SK-N-SH treated with all-trans-retinoic acid at 6 μM for 48 hours (cell line): Measurements from ENCODE around the gene ATRN.

ENCODE experiments used
- ATAC-seq: fragments of 200-7000 bp; cut with Tn5 transposase; 3 replicates; pipeline ENCODE4 v1.9.1; 2020; ENCODE audit warnings: mild to moderate bottlenecking, moderate library complexity
- BACH2 ChIP-seq: fragments of 250-450 bp; sonication (Bioruptor Pico); IDR thresholded peaks from 2 replicates; pipeline ENCODE4 v1.9.0; 2021; ENCODE audit warnings: mild to moderate bottlenecking, borderline replicate concordance
- CSDC2 ChIP-seq: fragments of 250-450 bp; sonication (Bioruptor Pico); IDR thresholded peaks from 2 replicates; pipeline ENCODE4 v1.5.0; 2020; ENCODE audit warnings: mild to moderate bottlenecking, moderate library complexity
- ESRRG ChIP-seq: fragments of 250-450 bp; sonication (Bioruptor Pico); IDR thresholded peaks from 2 replicates; pipeline ENCODE4 v1.6.1; 2021; ENCODE audit warnings: mild to moderate bottlenecking
- GLIS3 ChIP-seq: fragments of 250-450 bp; sonication (Bioruptor Pico); IDR thresholded peaks from 2 replicates; pipeline ENCODE4 v1.5.0; 2020; ENCODE audit warnings: mild to moderate bottlenecking, moderate library complexity
- OSR1 ChIP-seq: fragments of 250-450 bp; sonication (Bioruptor Pico); IDR thresholded peaks from 2 replicates; pipeline ENCODE4 v1.8.0; 2022; ENCODE audit warnings: moderate library complexity, mild to moderate bottlenecking, inconsistent platforms
- PPARA ChIP-seq: fragments of 250-450 bp; sonication (Bioruptor Pico); IDR thresholded peaks from 2 replicates; pipeline ENCODE4 v1.5.0; 2020; ENCODE audit warnings: mild to moderate bottlenecking, borderline replicate concordance
- RARB ChIP-seq: fragments of 250-450 bp; sonication (Bioruptor Pico); IDR thresholded peaks from 2 replicates; pipeline ENCODE4 v1.8.0; 2021; ENCODE audit warnings: mild to moderate bottlenecking, moderate library complexity
- SNAI2 ChIP-seq: fragments of 250-450 bp; sonication (Bioruptor Pico); IDR thresholded peaks from 2 replicates; pipeline ENCODE4 v1.5.0; 2020; ENCODE audit warnings: mild to moderate bottlenecking, moderate library complexity
- TCF4 ChIP-seq: fragments of 250-450 bp; sonication (Bioruptor Pico); IDR thresholded peaks from 2 replicates; pipeline ENCODE4 v1.8.0; 2021; ENCODE audit warnings: mild to moderate bottlenecking, moderate library complexity, borderline replicate concordance
- TOX ChIP-seq: fragments of 250-450 bp; sonication (Bioruptor Pico); IDR thresholded peaks from 2 replicates; pipeline ENCODE4 v1.8.0; 2021; ENCODE audit warnings: mild to moderate bottlenecking, moderate library complexity, borderline replicate concordance
- ZFP3 ChIP-seq: fragments of 250-450 bp; sonication (Bioruptor Pico); IDR thresholded peaks from 2 replicates; pipeline ENCODE4 v1.5.0; 2020; ENCODE audit warnings: mild to moderate bottlenecking, moderate library complexity
- ZFP30 ChIP-seq: fragments of 450-650 bp; formaldehyde crosslinking; IDR thresholded peaks from 2 replicates; pipeline ENCODE4 v1.5.0; 2022; ENCODE audit warnings: mild to moderate bottlenecking, moderate library complexity
- ZNF565 ChIP-seq: fragments of 450-650 bp; formaldehyde crosslinking; conservative IDR thresholded peaks from 2 replicates; pipeline ENCODE4 v1.5.0; 2020; ENCODE audit warnings: low read depth, mild to moderate bottlenecking, moderate library complexity
- ZNF70 ChIP-seq: fragments of 450-650 bp; formaldehyde crosslinking; IDR thresholded peaks from 2 replicates; pipeline ENCODE4 v1.5.0; 2020; ENCODE audit warnings: mild to moderate bottlenecking, moderate library complexity
- TF ChIP-seq, protein P1 (sequence below): fragments of 250-450 bp; sonication (Bioruptor Pico); IDR thresholded peaks from 2 replicates; pipeline ENCODE4 v1.5.1; 2021; ENCODE audit warnings: mild to moderate bottlenecking, moderate library complexity
- TF ChIP-seq, protein P2 (sequence below): fragments of 250-450 bp; sonication (Bioruptor Pico); IDR thresholded peaks from 2 replicates; pipeline ENCODE4 v1.8.0; 2020; ENCODE audit warnings: mild to moderate bottlenecking, moderate library complexity, borderline replicate concordance
- TF ChIP-seq, protein P3 (sequence below): fragments of 250-450 bp; sonication (Bioruptor Pico); IDR thresholded peaks from 2 replicates; pipeline ENCODE4 v1.5.1; 2020; ENCODE audit warnings: low read depth, mild to moderate bottlenecking, moderate library complexity
- TF ChIP-seq, protein P4 (sequence below): fragments of 250-450 bp; sonication (Bioruptor Pico); IDR thresholded peaks from 2 replicates; pipeline ENCODE4 v1.5.0; 2020; ENCODE audit warnings: mild to moderate bottlenecking, moderate library complexity
- TF ChIP-seq, protein P5 (sequence below): fragments of 250-450 bp; sonication (Bioruptor Pico); IDR thresholded peaks from 2 replicates; pipeline ENCODE4 v1.8.0; 2021; ENCODE audit warnings: low read depth, mild to moderate bottlenecking, moderate library complexity, borderline replicate concordance

ATRN gene

DNA sequence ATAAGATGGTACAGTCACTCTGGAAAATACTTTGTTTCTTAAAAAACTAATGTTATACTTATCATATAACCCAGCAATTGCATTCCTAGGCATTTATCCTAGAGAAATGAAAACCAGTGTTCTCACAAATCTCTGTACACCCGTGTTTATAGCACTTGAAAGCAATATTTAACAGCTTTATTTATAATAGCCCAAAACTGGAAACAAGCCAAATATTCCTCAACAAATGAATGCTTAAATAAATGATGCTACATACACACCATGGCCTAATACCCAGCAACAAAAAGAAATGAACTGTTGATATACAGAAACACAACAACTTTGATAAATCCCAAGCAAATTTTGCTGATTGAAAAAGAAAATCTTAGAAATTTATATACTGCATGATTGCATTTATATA lies 141.1 kb downstream of the ATRN start:
- ATAC-seq = no peak
- TF ChIP-seq BACH2 (CRISPR knock-in tag) = no peak
- no peak for TF ChIP-seq ZFP30 (CRISPR knock-in tag)
- TF ChIP-seq ZNF565 (CRISPR knock-in tag) = no peak
- TF ChIP-seq TCF4 (CRISPR knock-in tag) = no peak
- TF ChIP-seq, protein P1, sequence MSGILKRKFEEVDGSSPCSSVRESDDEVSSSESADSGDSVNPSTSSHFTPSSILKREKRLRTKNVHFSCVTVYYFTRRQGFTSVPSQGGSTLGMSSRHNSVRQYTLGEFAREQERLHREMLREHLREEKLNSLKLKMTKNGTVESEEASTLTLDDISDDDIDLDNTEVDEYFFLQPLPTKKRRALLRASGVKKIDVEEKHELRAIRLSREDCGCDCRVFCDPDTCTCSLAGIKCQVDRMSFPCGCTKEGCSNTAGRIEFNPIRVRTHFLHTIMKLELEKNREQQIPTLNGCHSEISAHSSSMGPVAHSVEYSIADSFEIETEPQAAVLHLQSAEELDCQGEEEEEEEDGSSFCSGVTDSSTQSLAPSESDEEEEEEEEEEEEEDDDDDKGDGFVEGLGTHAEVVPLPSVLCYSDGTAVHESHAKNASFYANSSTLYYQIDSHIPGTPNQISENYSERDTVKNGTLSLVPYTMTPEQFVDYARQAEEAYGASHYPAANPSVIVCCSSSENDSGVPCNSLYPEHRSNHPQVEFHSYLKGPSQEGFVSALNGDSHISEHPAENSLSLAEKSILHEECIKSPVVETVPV = no peak
- TF ChIP-seq ZFP3 (CRISPR knock-in tag) = no peak
- TF ChIP-seq RARB (CRISPR knock-in tag) = no peak
- no peak for TF ChIP-seq TOX (CRISPR knock-in tag)

DNA sequence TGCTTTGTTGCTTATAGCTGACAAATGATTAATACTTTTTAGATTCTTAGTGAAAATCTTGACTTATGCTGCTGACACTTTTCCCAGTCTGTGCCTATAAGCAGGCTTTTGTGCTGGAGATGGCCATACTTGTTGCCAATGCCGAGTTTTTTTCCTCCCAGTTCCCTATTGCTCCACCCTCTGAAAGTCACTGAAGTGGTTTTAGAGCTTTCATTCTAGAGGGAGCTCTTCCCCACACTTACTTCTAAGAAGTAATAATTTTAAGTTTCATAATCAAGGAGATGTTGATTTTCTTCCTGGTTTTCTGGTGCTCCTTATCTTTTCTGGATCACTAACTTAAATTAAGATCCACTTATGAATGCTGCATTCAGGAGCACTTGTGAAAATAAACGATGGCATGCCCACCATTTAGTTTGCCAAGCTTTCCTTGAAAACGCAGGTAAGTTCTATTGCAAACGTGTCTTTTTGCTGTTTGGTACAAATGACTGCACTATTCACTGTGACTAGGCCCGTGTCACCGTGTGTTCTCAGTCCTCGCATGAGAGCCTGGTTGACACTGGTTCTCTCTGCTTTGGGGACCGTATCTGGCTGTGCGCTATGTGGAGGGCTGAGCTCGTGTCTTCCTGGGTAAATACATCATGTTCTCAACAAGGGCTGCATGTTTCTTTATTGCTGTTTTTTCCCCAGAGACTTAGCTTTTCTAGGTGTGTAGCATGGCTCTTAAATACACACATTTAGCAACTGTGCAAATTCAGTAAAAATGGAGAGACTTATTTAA lies 142.2 kb downstream of the ATRN start:
- TF ChIP-seq TOX (CRISPR knock-in tag) (no peak), ZNF70 (CRISPR knock-in tag) (no peak), ZFP3 (CRISPR knock-in tag) (no peak), SNAI2 (CRISPR knock-in tag) (no peak), ZFP30 (CRISPR knock-in tag) (no peak), PPARA (no peak), TCF4 (CRISPR knock-in tag) (no peak), ZNF565 (CRISPR knock-in tag) (no peak), RARB (CRISPR knock-in tag) (no peak), CSDC2 (CRISPR knock-in tag) (no peak), BACH2 (CRISPR knock-in tag) (no peak), ESRRG (CRISPR knock-in tag) (no peak), OSR1 (no peak), GLIS3 (CRISPR knock-in tag) (no peak)
- TF ChIP-seq, protein P2, sequence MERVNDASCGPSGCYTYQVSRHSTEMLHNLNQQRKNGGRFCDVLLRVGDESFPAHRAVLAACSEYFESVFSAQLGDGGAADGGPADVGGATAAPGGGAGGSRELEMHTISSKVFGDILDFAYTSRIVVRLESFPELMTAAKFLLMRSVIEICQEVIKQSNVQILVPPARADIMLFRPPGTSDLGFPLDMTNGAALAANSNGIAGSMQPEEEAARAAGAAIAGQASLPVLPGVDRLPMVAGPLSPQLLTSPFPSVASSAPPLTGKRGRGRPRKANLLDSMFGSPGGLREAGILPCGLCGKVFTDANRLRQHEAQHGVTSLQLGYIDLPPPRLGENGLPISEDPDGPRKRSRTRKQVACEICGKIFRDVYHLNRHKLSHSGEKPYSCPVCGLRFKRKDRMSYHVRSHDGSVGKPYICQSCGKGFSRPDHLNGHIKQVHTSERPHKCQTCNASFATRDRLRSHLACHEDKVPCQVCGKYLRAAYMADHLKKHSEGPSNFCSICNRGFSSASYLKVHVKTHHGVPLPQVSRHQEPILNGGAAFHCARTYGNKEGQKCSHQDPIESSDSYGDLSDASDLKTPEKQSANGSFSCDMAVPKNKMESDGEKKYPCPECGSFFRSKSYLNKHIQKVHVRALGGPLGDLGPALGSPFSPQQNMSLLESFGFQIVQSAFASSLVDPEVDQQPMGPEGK (CRISPR knock-in tag) = no peak
- TF ChIP-seq, protein P3, sequence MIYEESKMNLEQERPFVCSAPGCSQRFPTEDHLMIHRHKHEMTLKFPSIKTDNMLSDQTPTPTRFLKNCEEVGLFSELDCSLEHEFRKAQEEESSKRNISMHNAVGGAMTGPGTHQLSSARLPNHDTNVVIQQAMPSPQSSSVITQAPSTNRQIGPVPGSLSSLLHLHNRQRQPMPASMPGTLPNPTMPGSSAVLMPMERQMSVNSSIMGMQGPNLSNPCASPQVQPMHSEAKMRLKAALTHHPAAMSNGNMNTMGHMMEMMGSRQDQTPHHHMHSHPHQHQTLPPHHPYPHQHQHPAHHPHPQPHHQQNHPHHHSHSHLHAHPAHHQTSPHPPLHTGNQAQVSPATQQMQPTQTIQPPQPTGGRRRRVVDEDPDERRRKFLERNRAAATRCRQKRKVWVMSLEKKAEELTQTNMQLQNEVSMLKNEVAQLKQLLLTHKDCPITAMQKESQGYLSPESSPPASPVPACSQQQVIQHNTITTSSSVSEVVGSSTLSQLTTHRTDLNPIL (CRISPR knock-in tag) = no peak
- TF ChIP-seq, protein P4, sequence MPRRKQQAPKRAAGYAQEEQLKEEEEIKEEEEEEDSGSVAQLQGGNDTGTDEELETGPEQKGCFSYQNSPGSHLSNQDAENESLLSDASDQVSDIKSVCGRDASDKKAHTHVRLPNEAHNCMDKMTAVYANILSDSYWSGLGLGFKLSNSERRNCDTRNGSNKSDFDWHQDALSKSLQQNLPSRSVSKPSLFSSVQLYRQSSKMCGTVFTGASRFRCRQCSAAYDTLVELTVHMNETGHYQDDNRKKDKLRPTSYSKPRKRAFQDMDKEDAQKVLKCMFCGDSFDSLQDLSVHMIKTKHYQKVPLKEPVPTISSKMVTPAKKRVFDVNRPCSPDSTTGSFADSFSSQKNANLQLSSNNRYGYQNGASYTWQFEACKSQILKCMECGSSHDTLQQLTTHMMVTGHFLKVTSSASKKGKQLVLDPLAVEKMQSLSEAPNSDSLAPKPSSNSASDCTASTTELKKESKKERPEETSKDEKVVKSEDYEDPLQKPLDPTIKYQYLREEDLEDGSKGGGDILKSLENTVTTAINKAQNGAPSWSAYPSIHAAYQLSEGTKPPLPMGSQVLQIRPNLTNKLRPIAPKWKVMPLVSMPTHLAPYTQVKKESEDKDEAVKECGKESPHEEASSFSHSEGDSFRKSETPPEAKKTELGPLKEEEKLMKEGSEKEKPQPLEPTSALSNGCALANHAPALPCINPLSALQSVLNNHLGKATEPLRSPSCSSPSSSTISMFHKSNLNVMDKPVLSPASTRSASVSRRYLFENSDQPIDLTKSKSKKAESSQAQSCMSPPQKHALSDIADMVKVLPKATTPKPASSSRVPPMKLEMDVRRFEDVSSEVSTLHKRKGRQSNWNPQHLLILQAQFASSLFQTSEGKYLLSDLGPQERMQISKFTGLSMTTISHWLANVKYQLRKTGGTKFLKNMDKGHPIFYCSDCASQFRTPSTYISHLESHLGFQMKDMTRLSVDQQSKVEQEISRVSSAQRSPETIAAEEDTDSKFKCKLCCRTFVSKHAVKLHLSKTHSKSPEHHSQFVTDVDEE = no peak
- TF ChIP-seq, protein P1 = no peak
- TF ChIP-seq, protein P5, sequence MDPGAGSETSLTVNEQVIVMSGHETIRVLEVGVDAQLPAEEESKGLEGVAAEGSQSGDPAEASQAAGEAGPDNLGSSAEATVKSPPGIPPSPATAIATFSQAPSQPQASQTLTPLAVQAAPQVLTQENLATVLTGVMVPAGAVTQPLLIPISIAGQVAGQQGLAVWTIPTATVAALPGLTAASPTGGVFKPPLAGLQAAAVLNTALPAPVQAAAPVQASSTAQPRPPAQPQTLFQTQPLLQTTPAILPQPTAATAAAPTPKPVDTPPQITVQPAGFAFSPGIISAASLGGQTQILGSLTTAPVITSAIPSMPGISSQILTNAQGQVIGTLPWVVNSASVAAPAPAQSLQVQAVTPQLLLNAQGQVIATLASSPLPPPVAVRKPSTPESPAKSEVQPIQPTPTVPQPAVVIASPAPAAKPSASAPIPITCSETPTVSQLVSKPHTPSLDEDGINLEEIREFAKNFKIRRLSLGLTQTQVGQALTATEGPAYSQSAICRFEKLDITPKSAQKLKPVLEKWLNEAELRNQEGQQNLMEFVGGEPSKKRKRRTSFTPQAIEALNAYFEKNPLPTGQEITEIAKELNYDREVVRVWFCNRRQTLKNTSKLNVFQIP (CRISPR knock-in tag) = no peak
- TF ChIP-seq, all 23 proteins: peak for 0
- ATAC-seq = no peak
